ENCODE results near the gene TOMM6.

GRCh38 chr6:41784581-41785171 is 2.8 kb upstream of the TOMM6 start:
- TF ChIP-seq, protein P1, sequence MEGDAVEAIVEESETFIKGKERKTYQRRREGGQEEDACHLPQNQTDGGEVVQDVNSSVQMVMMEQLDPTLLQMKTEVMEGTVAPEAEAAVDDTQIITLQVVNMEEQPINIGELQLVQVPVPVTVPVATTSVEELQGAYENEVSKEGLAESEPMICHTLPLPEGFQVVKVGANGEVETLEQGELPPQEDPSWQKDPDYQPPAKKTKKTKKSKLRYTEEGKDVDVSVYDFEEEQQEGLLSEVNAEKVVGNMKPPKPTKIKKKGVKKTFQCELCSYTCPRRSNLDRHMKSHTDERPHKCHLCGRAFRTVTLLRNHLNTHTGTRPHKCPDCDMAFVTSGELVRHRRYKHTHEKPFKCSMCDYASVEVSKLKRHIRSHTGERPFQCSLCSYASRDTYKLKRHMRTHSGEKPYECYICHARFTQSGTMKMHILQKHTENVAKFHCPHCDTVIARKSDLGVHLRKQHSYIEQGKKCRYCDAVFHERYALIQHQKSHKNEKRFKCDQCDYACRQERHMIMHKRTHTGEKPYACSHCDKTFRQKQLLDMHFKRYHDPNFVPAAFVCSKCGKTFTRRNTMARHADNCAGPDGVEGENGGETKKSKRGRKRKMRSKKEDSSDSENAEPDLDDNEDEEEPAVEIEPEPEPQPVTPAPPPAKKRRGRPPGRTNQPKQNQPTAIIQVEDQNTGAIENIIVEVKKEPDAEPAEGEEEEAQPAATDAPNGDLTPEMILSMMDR (IDR thresholded peaks at IDR 0.05): no peak
- no peak for TF ChIP-seq POLR2A (IDR thresholded peaks at IDR 0.05)

Measured in testis (tissue), 2 donors.